HAP-1 (cell line): Measurements from ENCODE around the gene KRT10.

Experiments
- DNase-seq, 2 experiments: peaks; one replicate each; pipeline ENCODE4 v3.0.0-alpha.2; 2016 to 2020; ENCODE audit warnings: low spot score in 2 of 2
- H3K27me3 ChIP-seq: fragments of 250-450 bp; sonication (Bioruptor Pico); 2 replicates; pipeline ENCODE4 v1.5.1; 2020; ENCODE audit warnings: low read depth, mild to moderate bottlenecking, moderate library complexity
- H3K36me3 ChIP-seq: fragments of 250-450 bp; sonication (Bioruptor Pico); replicated peaks from 2 replicates; pipeline ENCODE4 v1.5.1; 2020; ENCODE audit warnings: mild to moderate bottlenecking
- H3K4me1 ChIP-seq: fragments of 250-450 bp; sonication (Bioruptor Pico); 2 replicates; pipeline ENCODE4 v1.5.1; 2020; ENCODE audit warnings: mild to moderate bottlenecking
- H3K4me3 ChIP-seq: fragments of 250-450 bp; sonication (Bioruptor Pico); 2 replicates; pipeline ENCODE4 v1.5.1; 2020; ENCODE audit warnings: mild to moderate bottlenecking, moderate library complexity
- H3K9me3 ChIP-seq: fragments of 250-450 bp; sonication (Bioruptor Pico); 2 replicates; pipeline ENCODE4 v1.5.1; 2020; ENCODE audit warnings: mild to moderate bottlenecking, moderate library complexity
- in situ Hi-C: fragments of 300-500 bp; cut with MboI; formaldehyde crosslinking; loops from 3 replicates; pipeline ENCODE4 v1.14.3; 2020; ENCODE audit warnings: low sequenced_read_pairs, inconsistent platforms, mixed read lengths

Gene KRT10

DNA sequence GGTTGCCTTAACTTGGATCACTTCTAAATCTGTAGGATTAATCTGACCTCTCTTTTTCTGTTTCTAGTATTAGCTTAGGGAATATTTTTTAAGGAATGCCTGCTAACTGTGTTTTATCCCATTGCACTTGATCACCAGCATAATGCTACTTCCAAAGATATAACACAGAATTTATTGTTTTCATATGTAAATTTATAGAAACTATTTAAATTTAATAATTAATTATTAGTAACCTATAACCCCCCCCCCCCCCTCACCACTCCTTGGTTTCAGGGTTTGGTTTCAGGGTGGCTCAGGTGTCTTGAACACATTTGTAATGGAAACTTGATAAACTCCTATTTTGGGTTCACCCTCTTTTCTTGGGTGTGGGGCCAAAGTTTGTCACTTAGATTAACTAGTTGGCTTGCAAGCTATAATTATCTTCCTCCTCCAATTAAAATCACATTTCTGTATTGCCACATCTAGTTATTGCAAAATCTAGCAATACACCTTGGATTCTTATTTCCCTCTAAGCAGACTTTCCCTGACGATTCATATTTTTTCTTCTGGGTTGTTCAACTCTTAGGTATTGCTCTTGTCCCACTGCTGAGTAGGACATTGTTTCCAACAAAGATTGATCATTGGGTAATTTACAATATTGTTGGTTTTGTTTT lies 26.3 kb upstream of the KRT10 start:
- Histone ChIP-seq H3K9me3 (no peaks in the 10 kb centered on the region), H3K27me3 (peaks cover 6% of the 10 kb centered on the region), H3K4me3 (no peak overlapping the region), H3K4me1 (peaks cover 9% of the 10 kb centered on the region), H3K36me3 (no peaks in the 10 kb centered on the region)
- in situ Hi-C loops = no loop called here
- DNase-seq = no peak

DNA sequence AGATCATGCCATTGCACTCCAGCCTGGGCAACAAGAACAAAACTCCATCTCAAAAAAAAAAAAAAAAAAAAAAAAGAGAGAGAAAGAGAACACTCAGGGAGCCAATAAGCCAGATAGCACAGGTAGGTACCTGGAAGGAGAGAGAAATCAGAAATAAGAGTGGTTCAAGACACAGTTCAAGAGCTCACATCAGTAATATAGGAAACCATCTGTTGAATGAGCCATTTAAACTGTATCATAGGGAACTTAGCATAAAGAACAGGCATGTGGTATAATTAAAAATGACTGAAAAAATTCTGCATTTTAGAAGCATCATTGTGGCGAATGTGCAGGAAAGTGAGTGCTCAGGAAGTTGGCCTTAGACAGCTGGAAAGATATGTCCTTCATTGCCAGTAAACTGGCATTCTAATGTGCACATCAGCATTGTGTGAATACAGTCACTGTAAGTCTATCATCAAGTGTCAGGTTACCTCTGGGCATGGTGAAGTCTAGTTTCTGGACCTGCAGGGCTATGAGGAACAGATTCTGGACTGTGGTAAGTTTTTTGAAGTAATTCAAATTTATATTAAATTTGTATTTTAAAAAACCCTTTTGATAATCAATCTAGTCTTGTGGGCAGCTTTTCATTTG lies 24.2 kb upstream of the KRT10 start:
- peaks cover 9% of the 10 kb centered on the region for H3K27me3 ChIP-seq
- no peak overlapping the region for H3K4me3 ChIP-seq
- H3K36me3 ChIP-seq = no peaks in the 10 kb centered on the region
- no peaks in the 10 kb centered on the region for H3K9me3 ChIP-seq
- no peak for DNase-seq
- in situ Hi-C loops = no loop called here
- H3K4me1 ChIP-seq = no peaks in the 10 kb centered on the region

DNA sequence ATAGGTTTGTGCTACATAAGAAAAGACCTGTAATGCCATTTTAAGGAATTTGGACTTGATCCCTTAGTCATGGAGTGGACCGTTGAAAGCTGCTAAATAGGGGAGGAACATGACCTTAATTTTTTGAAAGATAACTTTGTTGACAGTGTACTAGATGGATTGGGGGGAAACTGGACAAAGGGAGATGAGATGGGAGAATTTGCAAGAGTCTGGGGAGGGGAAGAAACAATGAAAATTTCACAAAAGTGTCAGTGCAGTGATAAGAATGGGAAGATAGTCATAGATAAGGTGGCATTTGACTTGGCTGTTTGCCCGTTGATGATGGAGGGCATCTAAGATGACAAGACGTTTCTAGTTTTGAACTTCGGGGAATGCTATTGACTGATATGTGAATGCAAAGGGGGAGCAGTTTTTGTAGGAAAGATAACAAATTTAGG lies 22.3 kb upstream of the KRT10 start:
- in situ Hi-C loops = no loop called here
- no peak for DNase-seq
- Histone ChIP-seq H3K4me1 (no peaks in the 10 kb centered on the region), H3K4me3 (no peak overlapping the region), H3K9me3 (no peaks in the 10 kb centered on the region), H3K27me3 (peaks cover 9% of the 10 kb centered on the region), H3K36me3 (no peaks in the 10 kb centered on the region)

DNA sequence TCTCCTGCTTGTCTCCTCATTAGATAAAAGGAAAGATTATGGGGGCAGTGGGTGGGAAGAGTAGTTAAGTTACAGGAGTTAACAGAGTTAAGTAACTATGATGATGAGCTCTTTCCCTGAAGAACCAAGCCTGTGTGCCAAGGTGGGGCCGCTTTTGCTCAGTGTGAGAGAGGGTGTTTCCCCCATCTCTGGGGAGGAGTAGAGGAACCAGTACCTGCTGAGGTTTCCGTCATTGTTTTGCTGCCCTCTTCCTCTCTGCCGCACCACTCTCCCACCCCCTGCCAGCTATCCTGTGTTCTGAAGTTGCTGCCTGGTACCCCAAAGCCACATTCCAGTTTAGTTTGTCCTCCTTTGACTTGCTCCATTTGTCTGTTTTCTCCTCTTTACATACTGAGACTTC lies 20.8 kb upstream of the KRT10 start:
- Histone ChIP-seq H3K9me3 (no peaks in the 10 kb centered on the region), H3K4me1 (no peaks in the 10 kb centered on the region), H3K4me3 (no peak overlapping the region), H3K36me3 (no peaks in the 10 kb centered on the region), H3K27me3 (peaks cover 9% of the 10 kb centered on the region)
- no peak for DNase-seq
- in situ Hi-C loops = no loop called here

DNA sequence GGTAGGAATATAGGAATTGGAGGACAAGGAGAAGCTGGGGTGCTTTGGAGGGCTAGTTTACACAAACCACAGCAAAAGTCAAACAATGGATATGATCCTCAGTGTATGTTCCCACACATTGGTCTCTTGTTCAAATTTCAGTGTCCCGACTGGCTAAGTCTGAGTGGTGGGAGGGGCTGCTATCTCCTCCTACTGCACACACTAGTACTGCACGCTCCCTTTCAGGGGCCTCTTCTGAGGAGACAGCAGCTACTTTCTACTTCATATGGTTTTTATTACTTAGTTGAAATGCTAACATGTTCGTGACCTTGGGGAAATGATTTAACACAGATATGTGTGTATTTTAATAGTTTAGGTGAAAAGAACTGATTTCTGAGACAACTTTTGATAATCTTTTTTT lies 18.8 kb upstream of the KRT10 start:
- no peaks in the 10 kb centered on the region for H3K4me1 ChIP-seq
- no peak for DNase-seq
- no peaks in the 10 kb centered on the region for H3K9me3 ChIP-seq
- H3K27me3 ChIP-seq = peaks cover 9% of the 10 kb centered on the region
- no peaks in the 10 kb centered on the region for H3K36me3 ChIP-seq
- in situ Hi-C loops = no loop called here
- no peak overlapping the region for H3K4me3 ChIP-seq

DNA sequence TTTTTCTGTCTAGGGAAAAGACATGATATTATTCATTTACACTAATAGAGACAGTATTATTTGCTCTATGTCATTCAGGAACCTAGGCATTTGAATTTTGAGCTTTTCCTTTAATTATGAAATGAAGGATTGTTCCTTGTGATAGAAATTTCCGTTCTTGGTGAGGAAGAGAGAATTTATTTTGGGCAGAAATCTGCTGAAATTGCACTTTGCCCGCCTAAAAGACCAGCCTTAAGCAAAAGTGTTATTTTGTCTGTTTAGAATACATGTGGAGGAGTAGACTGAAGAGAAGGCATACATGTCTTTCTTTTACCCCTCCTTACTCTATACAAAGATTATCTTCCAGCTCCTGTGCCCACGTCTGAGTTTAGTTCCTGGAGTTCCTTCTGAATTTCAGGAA lies 16.8 kb upstream of the KRT10 start:
- Histone ChIP-seq H3K4me1 (no peaks in the 10 kb centered on the region), H3K4me3 (no peak overlapping the region), H3K36me3 (no peaks in the 10 kb centered on the region), H3K27me3 (0 out of 2 replicates have a peak, but pooled peaks cover 3% of the 10 kb centered on the region), H3K9me3 (no peaks in the 10 kb centered on the region)
- in situ Hi-C loops = no loop called here
- no peak for DNase-seq

DNA sequence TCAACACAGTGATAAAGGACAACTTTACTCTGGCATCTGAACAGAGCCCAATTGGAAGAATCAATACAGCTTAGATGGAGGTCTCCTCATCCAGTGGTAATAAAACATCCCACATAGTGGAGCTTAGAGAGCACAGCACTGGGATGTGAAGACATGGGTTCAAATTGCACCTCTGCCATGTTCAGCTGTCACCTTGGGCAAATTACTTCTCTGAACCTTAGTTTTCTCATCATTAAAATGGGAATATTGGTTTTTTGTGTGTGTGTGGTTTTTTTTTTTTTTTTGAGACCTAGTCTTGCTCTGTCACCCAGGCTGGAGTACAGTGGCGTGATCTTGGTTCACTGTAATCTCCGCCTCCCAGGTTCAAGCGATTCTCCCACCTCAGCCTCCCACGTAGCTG lies 13.6 kb upstream of the KRT10 start:
- H3K4me3 ChIP-seq = no peak overlapping the region
- peaks cover 10% of the 10 kb centered on the region for H3K4me1 ChIP-seq
- H3K36me3 ChIP-seq = no peaks in the 10 kb centered on the region
- DNase-seq = no peak
- no peaks in the 10 kb centered on the region for H3K9me3 ChIP-seq
- in situ Hi-C loops = no loop called here
- H3K27me3 ChIP-seq = no peaks in the 10 kb centered on the region

DNA sequence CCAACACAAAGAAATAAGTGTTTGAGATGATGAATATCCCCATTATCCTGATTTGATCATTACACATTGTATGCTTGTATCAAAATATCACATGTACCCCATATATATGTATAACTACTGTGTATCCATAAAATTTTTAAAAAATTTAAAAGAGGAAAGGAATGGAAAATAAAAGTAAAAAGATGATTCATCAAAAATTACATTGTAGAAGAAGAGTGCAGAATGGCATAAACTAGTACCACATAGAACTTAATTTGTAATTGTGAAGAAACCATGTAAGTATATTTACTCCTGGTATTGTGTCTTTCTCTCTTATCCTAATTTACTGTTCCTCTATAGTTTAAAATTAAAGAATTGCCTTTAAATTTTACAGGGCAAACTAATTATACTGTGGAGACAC lies 11.5 kb upstream of the KRT10 start:
- no peaks in the 10 kb centered on the region for H3K27me3 ChIP-seq
- H3K9me3 ChIP-seq = no peaks in the 10 kb centered on the region

DNA sequence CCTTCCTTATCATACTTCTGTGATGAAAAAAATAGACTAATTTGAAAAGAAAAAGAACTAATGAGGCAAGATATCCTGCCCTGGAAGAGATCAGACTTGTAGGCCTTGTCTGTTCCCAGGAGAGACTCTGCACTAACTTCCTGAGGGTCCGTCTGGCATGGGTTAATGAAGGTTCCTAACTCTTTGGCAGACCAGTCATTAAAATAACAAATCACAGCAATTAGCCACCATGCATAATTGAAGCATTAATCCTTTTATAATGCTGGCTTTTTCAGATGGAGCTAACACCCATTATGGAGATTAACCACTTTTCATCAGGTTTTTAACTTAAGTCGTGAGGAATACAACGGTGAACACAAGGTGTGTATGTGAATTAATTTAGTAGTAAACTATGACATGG lies 10.4 kb upstream of the KRT10 start:
- DNase-seq = peak; percentile 46 to 66
- H3K4me1 ChIP-seq = peaks cover 17% of the 10 kb centered on the region
- H3K4me3 ChIP-seq = no peak overlapping the region
- no peaks in the 10 kb centered on the region for H3K36me3 ChIP-seq
- H3K9me3 ChIP-seq = no peaks in the 10 kb centered on the region
- no peaks in the 10 kb centered on the region for H3K27me3 ChIP-seq
- in situ Hi-C loops = no loop called here

More for the DNA sequence above, 11.5 kb upstream of the KRT10 start:
- in situ Hi-C loops = no loop called here
- H3K4me3 ChIP-seq = no peak overlapping the region
- peaks cover 10% of the 10 kb centered on the region for H3K4me1 ChIP-seq
- H3K36me3 ChIP-seq = no peaks in the 10 kb centered on the region
- no peak for DNase-seq

DNA sequence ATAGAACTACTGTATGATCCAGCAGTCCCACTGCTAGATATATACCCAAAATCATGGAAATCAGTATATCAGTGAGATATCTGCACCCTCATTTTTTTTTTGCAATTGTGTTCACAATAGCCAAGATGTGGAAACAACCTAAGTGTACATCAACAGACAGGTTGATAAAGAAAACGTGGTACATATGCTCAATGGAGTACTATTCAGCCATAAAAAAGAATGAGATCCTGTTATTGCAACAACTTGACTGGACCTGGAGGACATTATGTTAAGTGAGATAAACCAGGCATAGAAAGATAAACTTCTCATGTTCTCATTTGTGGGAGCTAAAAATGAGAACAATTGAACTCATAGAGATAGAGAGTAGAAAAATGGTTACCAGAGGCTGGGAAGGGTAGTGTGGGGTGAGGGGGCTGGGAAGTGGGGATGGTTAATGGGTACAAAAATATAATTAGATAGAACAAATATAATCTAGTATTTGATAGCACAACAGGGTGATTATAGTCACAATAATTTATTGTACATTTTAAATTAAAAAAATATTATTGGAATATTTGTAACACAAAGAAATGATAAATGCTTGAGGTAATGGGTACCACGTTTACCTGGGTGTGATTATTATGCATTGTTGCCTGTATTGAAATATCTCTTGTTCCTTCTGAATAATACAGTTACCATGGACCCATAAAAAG lies 7.8 kb upstream of the KRT10 start:
- in situ Hi-C loops = no loop called here
- DNase-seq = no peak
- Histone ChIP-seq H3K4me3 (no peak overlapping the region), H3K36me3 (no peaks in the 10 kb centered on the region), H3K27me3 (no peaks in the 10 kb centered on the region), H3K9me3 (no peaks in the 10 kb centered on the region), H3K4me1 (peaks cover 18% of the 10 kb centered on the region)

DNA sequence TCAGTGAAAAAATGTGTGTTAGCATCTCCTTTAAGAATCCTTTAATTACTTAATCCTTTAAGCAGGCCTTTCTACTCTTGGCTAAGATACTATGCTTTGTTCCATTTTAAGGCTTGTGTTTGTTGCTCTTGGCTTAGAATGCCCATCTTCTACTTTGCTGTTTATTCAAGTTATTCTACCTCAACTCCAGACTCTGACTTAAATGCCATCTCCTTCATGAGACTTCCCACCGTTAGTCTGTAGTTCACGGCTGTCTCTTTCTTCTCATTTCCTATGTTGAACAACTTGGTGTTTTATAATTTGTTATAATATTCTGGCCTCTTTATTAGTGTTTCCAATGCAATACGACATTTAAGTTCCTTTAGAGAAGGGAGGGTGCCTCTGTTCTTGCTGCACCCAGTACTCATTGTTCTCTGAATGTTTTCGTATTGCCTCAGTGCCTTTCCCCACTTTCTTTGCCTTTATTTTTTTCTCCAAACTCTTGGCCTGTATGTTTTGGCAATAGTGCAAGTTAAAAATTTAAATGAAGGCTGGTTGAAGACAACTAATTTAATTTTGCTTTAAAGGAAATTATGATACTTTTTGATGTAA lies 6.1 kb upstream of the KRT10 start:
- no peak overlapping the region for H3K4me3 ChIP-seq
- no peak for DNase-seq
- H3K9me3 ChIP-seq = no peaks in the 10 kb centered on the region
- no peaks in the 10 kb centered on the region; the same call in 1 of the 2 replicates for H3K36me3 ChIP-seq
- H3K27me3 ChIP-seq = no peaks in the 10 kb centered on the region
- H3K4me1 ChIP-seq = peaks cover 18% of the 10 kb centered on the region
- in situ Hi-C loops = no loop called here

DNA sequence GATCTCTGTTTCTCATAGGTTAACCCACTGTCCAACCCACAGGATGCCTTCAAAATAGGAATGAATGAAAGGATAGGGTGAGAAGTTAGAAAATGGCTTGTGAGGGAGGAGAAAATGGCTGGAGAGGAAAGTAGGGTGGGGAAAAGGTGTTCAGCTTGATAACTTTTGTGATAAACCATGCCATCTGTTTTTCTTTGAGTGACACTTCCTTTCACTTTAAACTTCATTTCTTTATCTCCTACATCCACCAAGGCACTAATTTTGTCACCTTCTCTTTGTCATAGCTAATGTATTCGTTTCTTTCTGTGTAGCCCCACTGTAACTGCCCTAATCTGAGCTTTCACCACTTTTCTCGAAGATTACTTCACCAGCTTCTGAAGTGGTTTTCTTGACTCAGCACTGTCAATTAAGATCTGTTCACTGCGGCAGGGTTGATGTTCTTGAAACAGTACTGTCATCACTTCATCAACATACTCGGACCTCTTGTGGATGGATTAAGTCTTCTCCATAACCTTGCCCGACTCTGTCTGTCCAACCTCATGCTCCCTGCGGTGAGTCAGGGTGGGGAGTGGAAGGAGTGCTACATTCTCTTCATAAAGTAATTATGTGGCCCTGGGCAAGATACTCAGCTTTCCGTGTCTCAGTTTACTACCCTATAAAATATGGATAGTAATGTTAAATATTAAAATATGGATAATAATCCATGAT lies 5.5 kb upstream of the KRT10 start:
- DNase-seq = no peak
- in situ Hi-C loops = no loop called here
- H3K9me3 ChIP-seq = no peaks in the 10 kb centered on the region
- H3K27me3 ChIP-seq = no peaks in the 10 kb centered on the region
- H3K4me3 ChIP-seq = no peak overlapping the region
- H3K4me1 ChIP-seq = peaks cover 14% of the 10 kb centered on the region
- no peaks in the 10 kb centered on the region; the same call in 1 of the 2 replicates for H3K36me3 ChIP-seq

DNA sequence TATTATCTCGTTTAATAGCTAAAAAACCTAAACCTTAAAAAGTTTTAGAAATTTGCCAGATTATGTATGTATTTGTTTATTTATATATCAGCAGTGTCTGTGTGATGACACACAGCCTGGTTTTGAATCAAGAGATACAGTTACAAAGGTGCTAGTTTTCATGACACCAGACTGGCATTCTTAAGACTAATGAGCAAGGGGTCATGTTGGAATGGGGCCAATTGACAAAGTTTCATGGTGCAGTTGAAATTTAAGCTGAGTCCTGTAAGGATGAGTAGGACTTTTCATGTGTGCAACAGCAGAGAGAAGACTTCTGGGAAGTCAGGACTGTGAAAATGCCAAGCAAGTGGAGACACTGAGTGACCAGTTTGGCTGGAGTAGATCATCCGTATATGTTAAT lies 3.2 kb upstream of the KRT10 start:
- no peak for DNase-seq
- H3K4me1 ChIP-seq = peaks cover 8% of the 10 kb centered on the region; the same call in 1 of the 2 replicates

More for the DNA sequence above, 3.2 kb upstream of the KRT10 start:
- Histone ChIP-seq H3K4me3 (no peak overlapping the region), H3K36me3 (no peaks in the 10 kb centered on the region; the same call in 1 of the 2 replicates), H3K9me3 (no peaks in the 10 kb centered on the region), H3K27me3 (no peaks in the 10 kb centered on the region)
- in situ Hi-C loops = no loop called here
